NT2/D1 (cell line): ENCODE data around the gene NPDC1.

Source experiments
- DNase-seq: peaks from one replicate; pipeline ENCODE4 v3.0.0-alpha.2; 2011; ENCODE audit warnings: low read depth, low spot score
- H3K27me3 ChIP-seq: 2 replicates; pipeline ENCODE4 v1.6.0; 2011; ENCODE audit warnings: mild to moderate bottlenecking; ENCODE audit not compliant: insufficient read length, insufficient read depth
- H3K36me3 ChIP-seq: 2 replicates; pipeline ENCODE4 v1.6.1; 2011; ENCODE audit warnings: mild to moderate bottlenecking, low read length, mixed read lengths; ENCODE audit not compliant: insufficient read depth, insufficient read length
- H3K4me1 ChIP-seq: 2 replicates; pipeline ENCODE4 v1.5.1; 2011; ENCODE audit not compliant: insufficient read depth, insufficient read length
- H3K4me3 ChIP-seq: 2 replicates; pipeline ENCODE4 v1.5.1; 2011; ENCODE audit warnings: low read depth; ENCODE audit not compliant: insufficient read length
- H3K9ac ChIP-seq: 2 replicates; pipeline ENCODE4 v1.6.0; 2011; ENCODE audit warnings: low read depth; ENCODE audit not compliant: insufficient read length
- H3K9me3 ChIP-seq: 2 replicates; pipeline ENCODE4 v1.5.1; 2011; ENCODE audit warnings: mild to moderate bottlenecking, low read length; ENCODE audit not compliant: insufficient read depth
- SUZ12 ChIP-seq: IDR thresholded peaks from 2 replicates; pipeline ENCODE4 v1.6.1; 2011; ENCODE audit not compliant: insufficient read length, insufficient read depth; ENCODE audit errors: extremely low read depth
- YY1 ChIP-seq: IDR thresholded peaks from 2 replicates; pipeline ENCODE4 v1.6.1; 2011; ENCODE audit not compliant: insufficient read length, insufficient read depth
- ZNF274 ChIP-seq: IDR thresholded peaks from 2 replicates; pipeline ENCODE4 v1.6.1; 2011; ENCODE audit warnings: mild to moderate bottlenecking, low read depth, low read length

Gene NPDC1

DNA sequence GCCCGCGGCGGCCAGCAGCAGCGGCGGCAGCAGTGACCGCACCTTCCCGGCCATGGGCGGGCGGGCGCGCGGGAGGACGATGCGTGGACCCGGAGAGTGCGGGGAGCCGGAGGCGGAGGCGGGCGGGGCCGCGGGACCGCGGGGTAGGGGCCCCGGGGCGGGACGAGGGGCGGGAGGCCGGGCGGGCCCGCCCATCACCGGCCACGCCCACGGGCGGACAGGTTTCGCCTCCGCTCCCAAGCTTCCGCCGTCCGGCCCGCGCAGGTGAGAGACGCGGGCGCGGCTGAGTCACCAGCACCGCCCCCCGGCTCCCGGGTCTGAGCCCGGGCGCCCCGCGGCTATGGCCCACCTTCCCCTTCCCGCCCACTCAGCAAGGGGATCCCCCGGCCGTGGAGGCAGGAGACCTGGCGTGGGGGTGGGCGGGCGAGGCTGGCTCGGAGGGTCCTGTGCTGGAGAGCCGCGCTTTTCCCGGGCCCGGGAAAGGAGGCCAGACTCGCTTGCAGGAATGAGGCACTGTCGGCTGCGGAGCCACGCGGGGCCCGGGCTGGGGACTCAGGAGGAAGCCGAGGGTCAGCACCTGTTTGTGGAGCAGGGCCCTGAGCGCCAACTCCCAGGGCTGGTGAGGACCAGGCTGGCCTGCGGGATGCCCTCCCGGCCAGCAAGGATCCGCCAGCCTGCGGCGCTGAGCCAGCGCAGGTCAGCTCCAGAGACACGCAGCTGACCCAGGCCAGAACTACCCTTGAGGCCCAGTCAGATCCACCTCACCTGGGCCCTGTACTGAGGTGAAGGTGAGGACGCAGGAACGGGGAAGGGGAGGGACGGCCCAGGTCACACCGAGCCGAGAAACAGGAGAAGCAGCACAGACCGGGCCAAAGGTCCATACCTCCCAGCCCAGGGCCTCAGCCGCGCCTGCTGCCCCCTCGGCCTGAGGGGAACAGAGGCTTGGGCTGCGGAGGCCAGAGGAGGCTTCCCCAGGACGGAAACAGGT, 8.3 kb upstream of the NPDC1 start, which contains the start of gene ENTPD2:
Gene ENTPD2 (minus strand): TSS at position 118 of the 988 bp plus-strand sequence. CDS start 64 bp downstream, at position 54.
- TF ChIP-seq ZNF274 (no peak), SUZ12 (no peak), YY1 (no peak)
- Histone ChIP-seq H3K4me3 (peak within 1 kb of the TSS; percentile 49), H3K9ac (peak within 1 kb of the TSS; percentile 76), H3K9me3 (no peaks in the 10 kb centered on the region), H3K27me3 (peaks cover 65% of the 10 kb centered on the region), H3K36me3 (no peaks in the 10 kb centered on the region), H3K4me1 (peaks cover 29% of the 10 kb centered on the region)
- DNase-seq: no peak

DNA sequence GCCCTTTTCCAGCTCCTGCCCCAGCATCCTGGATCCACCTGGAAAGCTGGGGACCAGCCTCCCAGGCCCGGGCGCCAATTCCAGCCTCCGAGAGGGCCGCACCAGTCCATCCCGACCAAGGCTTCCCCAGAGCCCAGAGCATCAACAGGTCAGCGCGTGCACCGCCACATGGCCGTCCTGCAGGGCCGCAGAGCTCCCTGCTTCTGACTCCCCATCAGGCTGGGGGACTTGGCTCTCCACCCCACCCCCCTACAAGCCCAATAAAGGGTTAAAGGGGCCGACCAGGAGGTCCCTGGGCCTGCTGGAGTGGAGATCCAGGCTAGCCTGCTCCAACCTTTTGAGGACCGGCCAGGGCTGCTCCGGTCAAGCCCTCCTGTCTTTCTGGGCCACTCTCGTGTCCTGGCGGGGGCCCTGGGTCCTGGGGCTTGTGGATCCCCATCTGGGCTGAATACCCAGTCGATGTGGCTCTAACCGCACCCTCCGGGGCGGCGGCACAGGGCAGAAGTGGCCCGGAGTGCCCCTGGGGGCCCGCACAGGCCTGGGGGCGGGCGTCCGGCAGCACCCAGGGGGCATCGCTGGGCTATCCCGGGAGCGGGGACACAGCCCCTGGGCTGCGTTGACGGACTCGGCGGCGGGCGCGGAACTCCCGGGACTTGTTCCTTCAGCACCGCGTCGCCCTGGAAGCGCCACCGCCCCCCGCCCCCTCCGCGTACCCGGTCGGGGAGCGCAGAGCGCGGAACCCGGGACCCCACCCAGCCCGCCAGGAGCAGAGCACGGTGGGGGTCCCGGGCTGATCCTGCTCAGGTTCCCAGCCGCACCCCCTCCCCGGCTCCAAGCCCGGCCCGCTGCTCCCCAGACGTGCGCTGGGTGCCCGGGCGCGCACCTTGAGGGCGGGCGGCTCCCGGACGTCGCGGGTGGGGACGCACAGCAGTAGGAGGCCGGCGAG, 7.3 kb upstream of the NPDC1 start:
- Histone ChIP-seq H3K4me1 (peaks cover 28% of the 10 kb centered on the region), H3K27me3 (peaks cover 70% of the 10 kb centered on the region), H3K9me3 (no peaks in the 10 kb centered on the region), H3K36me3 (no peaks in the 10 kb centered on the region), H3K4me3 (peak overlapping the region; percentile 49), H3K9ac (peak overlapping the region; percentile 76)
- TF ChIP-seq YY1: no peak
- TF ChIP-seq SUZ12: peak; percentile 40
- no peak for DNase-seq

DNA sequence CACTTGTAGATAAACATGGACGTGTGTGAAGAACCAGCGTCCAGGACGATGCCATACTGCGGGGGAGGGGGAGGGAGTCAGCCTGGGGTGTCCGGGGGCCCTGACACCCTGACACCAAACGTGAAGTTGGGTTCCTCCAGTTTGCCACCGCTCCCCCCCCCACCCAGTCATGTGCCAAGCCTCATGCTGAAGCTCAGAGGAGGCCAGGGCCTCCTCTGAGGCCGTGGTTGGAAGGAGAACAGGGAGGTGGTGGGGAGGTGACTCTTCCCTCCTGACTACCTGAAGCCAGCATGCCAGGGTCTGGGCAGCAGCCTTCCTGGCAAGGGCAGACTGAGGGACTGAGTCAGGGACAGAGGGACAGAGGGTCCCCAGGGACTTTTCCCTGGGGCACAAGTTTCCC, 6.3 kb upstream of the NPDC1 start:
- H3K9ac ChIP-seq: no peak overlapping the region
- no peaks in the 10 kb centered on the region for H3K36me3 ChIP-seq
- H3K4me1 ChIP-seq: peaks cover 28% of the 10 kb centered on the region
- TF ChIP-seq SUZ12 (no peak), YY1 (no peak), ZNF274 (no peak)
- H3K9me3 ChIP-seq: no peaks in the 10 kb centered on the region
- H3K4me3 ChIP-seq: no peak overlapping the region
- DNase-seq: no peak
- H3K27me3 ChIP-seq: peaks cover 79% of the 10 kb centered on the region

DNA sequence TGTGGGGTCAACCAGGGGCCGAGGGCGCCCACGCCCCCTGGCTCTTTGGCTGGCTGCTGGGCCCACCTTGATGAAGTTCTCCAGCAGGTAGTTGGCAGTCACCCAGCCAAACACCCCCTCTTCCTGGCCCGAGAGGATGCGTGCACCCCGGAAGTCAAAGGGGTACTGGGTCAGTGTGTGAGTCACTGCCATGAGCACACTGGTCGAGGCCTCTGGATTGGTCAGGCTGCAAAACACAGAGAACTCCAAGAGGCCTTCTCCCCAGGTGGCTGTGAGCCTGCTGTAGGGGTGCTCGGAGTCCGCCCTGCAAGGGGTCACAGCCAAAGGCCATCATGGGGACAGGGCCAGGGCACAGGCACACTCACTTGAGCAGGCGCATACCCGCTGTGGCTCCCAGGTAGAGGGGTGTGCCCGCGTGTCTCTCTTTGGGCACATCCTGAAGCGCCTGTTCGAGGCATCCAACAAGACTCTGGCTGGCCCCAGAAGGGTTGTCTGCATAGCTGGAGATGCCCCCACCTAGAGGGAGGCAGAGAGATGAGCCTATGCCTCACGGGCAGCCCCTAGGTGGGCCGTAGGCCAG, 5.3 kb upstream of the NPDC1 start:
- H3K27me3 ChIP-seq: peaks cover 83% of the 10 kb centered on the region
- DNase-seq: no peak
- no peaks in the 10 kb centered on the region for H3K9me3 ChIP-seq
- no peak overlapping the region for H3K4me3 ChIP-seq
- H3K4me1 ChIP-seq: peaks cover 28% of the 10 kb centered on the region
- TF ChIP-seq YY1 (no peak), ZNF274 (no peak), SUZ12 (no peak)
- H3K9ac ChIP-seq: no peak overlapping the region
- no peaks in the 10 kb centered on the region for H3K36me3 ChIP-seq

DNA sequence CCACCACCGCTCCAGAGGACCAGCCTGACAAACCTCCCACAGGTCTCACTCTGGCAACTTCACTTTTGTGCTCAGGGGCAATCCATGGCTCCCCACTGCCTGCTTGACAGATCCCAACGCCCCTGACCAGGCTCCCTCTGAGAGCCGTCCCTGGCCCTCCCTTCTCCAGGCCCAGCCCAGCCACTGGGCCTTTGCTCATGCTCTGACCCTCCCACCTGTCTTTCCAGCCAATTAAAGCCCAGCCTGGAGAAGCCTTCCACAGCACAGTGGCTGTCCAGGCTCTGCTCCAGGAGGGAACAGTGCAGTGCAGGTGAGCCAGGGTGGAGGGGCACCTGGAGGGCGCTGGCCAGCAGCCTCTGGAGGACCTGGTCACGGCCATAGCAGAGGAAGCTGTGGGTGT, 4.6 kb upstream of the NPDC1 start:
- Histone ChIP-seq H3K27me3 (peaks cover 83% of the 10 kb centered on the region), H3K9ac (no peak overlapping the region), H3K36me3 (no peaks in the 10 kb centered on the region), H3K4me3 (no peak overlapping the region), H3K4me1 (peaks cover 23% of the 10 kb centered on the region), H3K9me3 (no peaks in the 10 kb centered on the region)
- no peak for TF ChIP-seq YY1
- no peak for TF ChIP-seq ZNF274
- TF ChIP-seq SUZ12: no peak
- DNase-seq: no peak

DNA sequence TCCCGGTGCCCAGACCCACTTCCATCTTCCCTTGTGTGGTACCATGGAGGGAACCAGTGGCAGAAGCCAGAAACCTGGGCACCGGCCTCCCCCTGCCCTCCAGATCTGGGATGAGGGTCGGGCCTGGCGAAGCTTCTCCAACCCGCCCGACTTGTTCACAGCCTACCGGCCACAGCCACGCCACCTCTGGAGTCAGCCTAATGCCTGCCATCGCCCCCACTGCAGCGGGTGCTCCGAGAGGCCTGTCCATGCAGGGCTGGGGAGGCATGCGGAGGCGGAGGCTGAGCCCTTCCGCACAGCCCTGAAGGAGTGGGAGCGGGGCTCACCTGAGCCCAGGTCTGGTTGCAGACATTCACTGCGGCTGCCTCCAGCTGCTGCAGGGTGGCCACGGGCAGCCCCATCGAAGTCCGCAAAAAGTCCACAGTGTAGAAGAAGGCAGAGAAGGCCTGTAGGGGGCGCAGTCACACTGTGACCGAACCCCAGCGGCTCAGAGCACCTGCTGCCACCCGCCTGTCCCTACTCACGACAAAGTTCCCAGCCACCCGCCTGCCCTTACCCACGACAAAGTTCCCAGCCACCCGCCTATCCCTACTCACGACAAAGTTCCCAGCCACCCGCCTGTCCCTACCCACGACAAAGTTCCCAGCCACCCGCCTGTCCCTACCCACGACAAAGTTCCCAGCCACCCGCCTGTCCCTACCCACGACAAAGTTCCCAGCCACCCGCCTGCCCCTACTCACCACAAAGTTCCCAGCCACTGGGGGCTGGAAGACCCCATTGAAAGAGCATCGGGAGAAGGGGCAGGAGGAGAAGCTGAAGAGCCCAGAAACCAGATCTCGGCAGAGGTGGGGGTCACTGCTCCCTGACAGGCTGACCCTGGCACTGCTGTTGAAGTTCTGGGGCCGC, 3.8 kb upstream of the NPDC1 start:
- H3K4me1 ChIP-seq: peaks cover 20% of the 10 kb centered on the region
- peaks cover 84% of the 10 kb centered on the region for H3K27me3 ChIP-seq
- no peak for DNase-seq
- no peak for TF ChIP-seq YY1
- no peak for TF ChIP-seq SUZ12
- H3K9me3 ChIP-seq: no peaks in the 10 kb centered on the region
- H3K4me3 ChIP-seq: no peak overlapping the region
- H3K36me3 ChIP-seq: no peaks in the 10 kb centered on the region
- no peak overlapping the region for H3K9ac ChIP-seq
